Liver (tissue), 9 donors: Measurements from ENCODE around the gene CCDC196. TPM values are rescaled to one million over a fixed set of nuclear protein-coding genes. Genes with fewer than 3 reads are reported as not detected.

Experiments used
- DNase-seq: peaks from one replicate; pipeline ENCODE4 v3.0.0-alpha.2; 2017; ENCODE audit warnings: low spot score
- H3K27ac ChIP-seq, 2 donors: one replicate each; pipeline ENCODE4 v1.7.0; 2013; ENCODE audit warnings: inconsistent platforms in 2 of 2, low read length in 2 of 2, control low read depth in 1 of 2, low read depth in 1 of 2, mild to moderate bottlenecking in 1 of 2
- H3K27me3 ChIP-seq, 4 donors: one replicate each; pipeline versions ENCODE4 v1.6.1 to v1.7.0; 2013; ENCODE audit warnings: low read length in 3 of 4, inconsistent platforms in 1 of 4, mild to moderate bottlenecking in 1 of 4, moderate library complexity in 1 of 4; ENCODE audit not compliant: control insufficient read depth in 4 of 4, insufficient read depth in 4 of 4
- H3K36me3 ChIP-seq, 4 donors: one replicate each; pipeline versions ENCODE4 v1.6.1 to v1.7.0; 2013; ENCODE audit warnings: low read length in 3 of 4, mild to moderate bottlenecking in 3 of 4, low read depth in 1 of 4, moderate library complexity in 1 of 4; ENCODE audit not compliant: control insufficient read depth in 4 of 4, insufficient read depth in 3 of 4
- H3K4me1 ChIP-seq, 4 donors: one replicate each; pipeline versions ENCODE4 v1.6.1 to v1.7.0; 2013; ENCODE audit warnings: low read length in 3 of 4, mild to moderate bottlenecking in 3 of 4, moderate library complexity in 1 of 4; ENCODE audit not compliant: control insufficient read depth in 4 of 4, insufficient read depth in 4 of 4
- H3K4me3 ChIP-seq, 3 donors: one replicate each; pipeline versions ENCODE4 v1.6.1 to v1.7.0; 2013; ENCODE audit warnings: low read length in 3 of 3, control low read depth in 1 of 3, low read depth in 1 of 3, mild to moderate bottlenecking in 1 of 3
- H3K9ac ChIP-seq, 2 donors: one replicate each; pipeline ENCODE4 v1.7.0; 2013; ENCODE audit warnings: low read length in 2 of 2, mild to moderate bottlenecking in 2 of 2, moderate library complexity in 2 of 2, control low read depth in 1 of 2, low read depth in 1 of 2
- H3K9me3 ChIP-seq, 4 donors: one replicate each; pipeline versions ENCODE4 v1.6.1 to v1.7.0; 2013; ENCODE audit warnings: low read length in 3 of 4; ENCODE audit not compliant: control insufficient read depth in 4 of 4
- ATF3 ChIP-seq: IDR thresholded peaks from 2 replicates; pipeline ENCODE4 v1.6.1; 2016; ENCODE audit warnings: antibody characterized with exemption
- CTCF ChIP-seq: fragments of 150-350 bp; IDR thresholded peaks from 2 replicates; pipeline ENCODE4 v1.5.1; 2017; ENCODE audit warnings: improper control_type of control experiment, low read depth, low read length; ENCODE audit not compliant: missing input control
- EGR1 ChIP-seq, 2 donors: IDR thresholded peaks; 2 replicates each; pipeline ENCODE4 v1.6.1; 2016 to 2018; ENCODE audit warnings: antibody characterized with exemption in 2 of 2, low read depth in 2 of 2
- FOXA1 ChIP-seq: IDR thresholded peaks from 2 replicates; pipeline ENCODE4 v1.6.1; 2016; ENCODE audit warnings: antibody characterized with exemption
- FOXA2 ChIP-seq: IDR thresholded peaks from 2 replicates; pipeline ENCODE4 v1.6.1; 2016; ENCODE audit warnings: antibody characterized with exemption
- GABPA ChIP-seq, 2 donors: IDR thresholded peaks in 1 of 2; conservative IDR thresholded peaks in 1 of 2; 2 replicates each; pipeline ENCODE4 v1.6.1; 2016; ENCODE audit warnings: antibody characterized with exemption in 2 of 2, mild to moderate bottlenecking in 1 of 2, moderate library complexity in 1 of 2
- HNF4A ChIP-seq, 2 donors: conservative IDR thresholded peaks; 2 replicates each; pipeline ENCODE4 v1.6.1; 2016; ENCODE audit warnings: antibody characterized with exemption in 2 of 2, mild to moderate bottlenecking in 2 of 2
- MAX ChIP-seq: IDR thresholded peaks from 2 replicates; pipeline ENCODE4 v1.6.1; 2016; ENCODE audit warnings: antibody characterized with exemption
- NR2F2 ChIP-seq: IDR thresholded peaks from 2 replicates; pipeline ENCODE4 v1.6.1; 2016; ENCODE audit warnings: antibody characterized with exemption
- RAD21 ChIP-seq, 2 donors: IDR thresholded peaks; 2 replicates each; pipeline ENCODE4 v1.6.1; 2016; ENCODE audit warnings: antibody characterized with exemption in 2 of 2, mild to moderate bottlenecking in 2 of 2
- REST ChIP-seq: IDR thresholded peaks from 2 replicates; pipeline ENCODE4 v1.6.1; 2016; ENCODE audit warnings: antibody characterized with exemption, mild to moderate bottlenecking
- RXRA ChIP-seq, 2 donors: IDR thresholded peaks; 2 replicates each; pipeline ENCODE4 v1.6.1; 2017 to 2018; ENCODE audit warnings: antibody characterized with exemption in 2 of 2, mild to moderate bottlenecking in 1 of 2
- TAF1 ChIP-seq: conservative IDR thresholded peaks from 2 replicates; pipeline ENCODE4 v1.6.1; 2016; ENCODE audit warnings: antibody characterized with exemption, mild to moderate bottlenecking
- YY1 ChIP-seq: IDR thresholded peaks from 2 replicates; pipeline ENCODE4 v1.6.1; 2016; ENCODE audit warnings: antibody characterized with exemption, mild to moderate bottlenecking
- WGBS: extraction: QIAGEN DNeasy Blood & Tissue Kit; methylation state at CpG from one replicate; pipeline ENCODE4 v1.1.7; 2013; 5-methylcytosine and 5-hydroxymethylcytosine counted together
- polyA plus RNA-seq, 2 donors: library from polyadenylated mRNA; stranded (reverse) in 1 of 2; unstranded in 1 of 2; fragments of 200-250 nt in 1 of 2; fragments of >200 nt in 1 of 2; fragmentation: Nextera tagmentation in 1 of 2; extraction: Ambion mirVana in 1 of 2; gene quantifications; one replicate each; pipeline versions ENCODE4 v1.2.1 to v1.2.3, GENCODE V29; 2013 to 2015
- total RNA-seq, 2 donors: library from RNA; depleted of rRNA; stranded (reverse); fragments of >200 nt; gene quantifications; one replicate each; pipeline ENCODE4 v1.2.3, GENCODE V29; 2014
- donor health status: healthy.
- donor health status: healthy.
- donor health status: healthy.
- donor health status: healthy.
- donor health status: healthy.

Gene CCDC196
- total and polyA plus RNA-seq, 4 donors, result 5.4 to 11.4 (median 5.7) TPM; not detected in 1

GRCh38 chr14:66496911-66497310, 10.7 kb downstream of the CCDC196 start:
- Histone ChIP-seq H3K9ac (peak overlapping the region in 1 of 2 donors; percentile 29), H3K27me3 (no peaks in the 10 kb centered on the region), H3K4me3 (peak overlapping the region; percentile 1 to 44 (median 31)), H3K4me1 (peaks cover 2 to 41% (median 23%) of the 10 kb centered on the region in 4 donors), H3K27ac (peak overlapping the region; percentile 42 to 64), H3K36me3 (no peaks in the 10 kb centered on the region), H3K9me3 (no peaks in the 10 kb centered on the region)
- TF ChIP-seq FOXA1, result no peak
- no peak for TF ChIP-seq YY1
- TF ChIP-seq RAD21 (IDR thresholded peaks at IDR 0.05), result no peak
- TF ChIP-seq FOXA2, result no peak
- no peak for DNase-seq
- WGBS, result 28% methylated on average over 2 of the region's 2 CpGs

GRCh38 chr14:66498311-66498710, 12.1 kb downstream of the CCDC196 start:
- DNase-seq, result no peak
- Histone ChIP-seq H3K27me3 (no peaks in the 10 kb centered on the region), H3K36me3 (no peaks in the 10 kb centered on the region), H3K27ac (no peak overlapping the region), H3K9me3 (no peaks in the 10 kb centered on the region), H3K9ac (no peak overlapping the region), H3K4me1 (peaks cover 2 to 49% (median 26%) of the 10 kb centered on the region in 4 donors), H3K4me3 (no peak overlapping the region)
- no peak for TF ChIP-seq YY1
- no peak for TF ChIP-seq TAF1
- TF ChIP-seq ATF3, result no peak
- no peak for TF ChIP-seq MAX
- TF ChIP-seq GABPA (IDR thresholded peaks at IDR 0.05 in 1 of 2, conservative IDR thresholded peaks at IDR 0.05 in 1 of 2), result no peak
- TF ChIP-seq EGR1 (IDR thresholded peaks at IDR 0.05; ENCODE audit: low read depth in 2 of 2), result no peak
- no peak for TF ChIP-seq HNF4A (conservative IDR thresholded peaks at IDR 0.05)
- TF ChIP-seq CTCF, result no peak
- no peak for TF ChIP-seq RXRA (IDR thresholded peaks at IDR 0.05)
- no peak for TF ChIP-seq NR2F2
- no peak for TF ChIP-seq FOXA2
- TF ChIP-seq REST, result no peak
- 80% methylated on average over 3 of the region's 3 CpGs for WGBS
